Tibial artery (tissue), 4 donors: ENCODE data around the gene S100A6.

Experiments used
- DNase-seq, 2 donors: peaks; one replicate each; pipeline ENCODE4 v3.0.0-alpha.2; 2019
- H3K27ac ChIP-seq, 2 donors: fragments of 200-600 bp; sonication (generic) in 1 of 2; 1 replicate in 1 of 2; 2 replicates in 1 of 2; pipeline ENCODE4 v1.5.1; 2018 to 2019; ENCODE audit warnings: mild to moderate bottlenecking in 1 of 2
- H3K27me3 ChIP-seq, 2 donors: fragments of 200-600 bp; sonication (generic) in 1 of 2; one replicate each; pipeline versions ENCODE4 v1.5.1 to v1.6.0; 2016 to 2019
- H3K36me3 ChIP-seq, 3 donors: fragments of 200-600 bp; sonication (generic) in 2 of 3; one replicate each; pipeline ENCODE4 v1.5.1; 2016 to 2019; ENCODE audit warnings: mild to moderate bottlenecking in 2 of 3
- H3K4me1 ChIP-seq, 4 donors: fragments of 200-600 bp; sonication (generic) in 2 of 4; 1 replicate in 3 of 4; 2 replicates in 1 of 4; pipeline ENCODE4 v1.5.1; 2016 to 2019
- H3K4me3 ChIP-seq, 2 donors: fragments of 200-600 bp; sonication (generic) in 1 of 2; 1 replicate in 1 of 2; 2 replicates in 1 of 2; pipeline ENCODE4 v1.5.1; 2018 to 2019; ENCODE audit warnings: mild to moderate bottlenecking in 2 of 2
- H3K9me3 ChIP-seq, 3 donors: fragments of 200-600 bp; sonication (generic) in 1 of 3; one replicate each; pipeline ENCODE4 v1.5.1; 2016 to 2019
- CTCF ChIP-seq, 2 experiments: fragments of 200-600 bp in 1 of 2; fragments of 450-650 bp in 1 of 2; IDR thresholded peaks; one replicate each; pipeline ENCODE4 v1.5.1; 2017 to 2019; ENCODE audit warnings: antibody characterized with exemption in 2 of 2, mild to moderate bottlenecking in 1 of 2, moderate library complexity in 1 of 2
- intact Hi-C: fragments of 100-400 bp; cut with DNase I; formaldehyde crosslinking; loops from one replicate; pipeline ENCODE4 v1.15.0; 2023; ENCODE audit warnings: low total_unique reads

The S100A6 gene

GRCh38 chr1:153572569-153573015 lies 36.8 kb upstream of the S100A6 start:
- Histone ChIP-seq H3K4me3 (no peak overlapping the region), H3K4me1 (peaks cover 5 to 36% (median 28%) of the 10 kb centered on the region in 4 donors), H3K9me3 (no peaks in the 10 kb centered on the region), H3K27ac (peak overlapping the region; percentile 54 to 65), H3K36me3 (no peaks in the 10 kb centered on the region), H3K27me3 (no peaks in the 10 kb centered on the region)
- peak; percentile 90 to 93 for DNase-seq
- intact Hi-C loops = loop anchor here (2.0 kb wide), 1 partner anchor 44 kb away; the partner anchor contains the start of gene S100A14
- peak; percentile 78 to 90 for TF ChIP-seq CTCF (IDR thresholded peaks at IDR 0.05)

GRCh38 chr1:153571706-153572105 lies 35.9 kb upstream of the S100A6 start:
- H3K27ac ChIP-seq = peak overlapping the region; percentile 54 to 65
- no peak overlapping the region for H3K4me3 ChIP-seq
- H3K9me3 ChIP-seq = no peaks in the 10 kb centered on the region
- peaks cover 5 to 42% (median 32%) of the 10 kb centered on the region in 4 donors for H3K4me1 ChIP-seq
- H3K27me3 ChIP-seq = no peaks in the 10 kb centered on the region
- intact Hi-C loops = loop anchor here (2.0 kb wide), 1 partner anchor 45 kb away; the partner anchor contains the start of gene S100A14
- H3K36me3 ChIP-seq = no peaks in the 10 kb centered on the region
- no peak for TF ChIP-seq CTCF (IDR thresholded peaks at IDR 0.05)
- DNase-seq = no peak

DNA sequence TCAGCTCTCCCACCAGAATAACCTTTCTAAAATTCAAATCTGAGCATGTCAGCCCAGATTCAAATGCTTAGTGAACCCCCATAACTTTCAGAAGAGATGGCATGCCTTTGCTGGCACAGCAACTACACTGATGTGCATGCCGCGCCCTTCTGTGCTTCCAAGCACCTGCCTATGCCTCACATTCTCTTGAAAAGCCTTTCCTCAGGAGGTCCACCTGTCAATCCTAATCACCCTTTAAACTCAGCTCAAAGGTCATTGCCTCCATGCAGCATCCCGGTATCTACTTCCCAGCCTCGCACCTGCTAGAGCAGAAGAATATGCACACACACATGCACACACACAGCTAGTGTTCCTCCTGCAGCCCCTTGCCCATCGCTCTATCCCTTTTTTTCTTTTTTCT lies 35.1 kb upstream of the S100A6 start:
- intact Hi-C loops = no loop called here
- H3K4me1 ChIP-seq = peaks cover 10 to 49% (median 40%) of the 10 kb centered on the region in 4 donors

DNA sequence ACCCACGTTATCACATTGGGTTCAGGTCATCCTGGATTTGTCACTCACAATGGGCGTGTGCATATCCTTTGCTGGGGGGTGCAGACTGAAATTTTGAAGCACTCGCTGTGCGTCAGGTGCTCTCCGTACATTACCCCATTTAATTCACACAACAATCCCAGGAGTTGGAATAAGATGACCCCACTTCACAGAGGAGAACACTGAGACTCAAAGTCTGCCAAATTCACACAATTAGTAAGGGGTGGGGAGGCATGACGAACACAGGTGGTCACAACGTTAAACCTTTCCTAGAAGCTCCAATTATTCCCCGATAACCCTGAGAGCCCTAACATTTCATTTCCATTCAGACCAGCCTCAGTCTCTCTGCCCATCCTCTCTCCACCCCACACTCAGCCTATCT lies 33.7 kb upstream of the S100A6 start:
- Histone ChIP-seq H3K36me3 (no peaks in the 10 kb centered on the region), H3K4me3 (no peak overlapping the region), H3K27ac (no peak overlapping the region), H3K9me3 (no peaks in the 10 kb centered on the region), H3K27me3 (no peaks in the 10 kb centered on the region), H3K4me1 (peaks cover 15 to 61% (median 47%) of the 10 kb centered on the region in 4 donors)
- no peak for TF ChIP-seq CTCF (IDR thresholded peaks at IDR 0.05)
- intact Hi-C loops = loop anchor here (2.0 to 5.0 kb wide), 2 partner anchors 59 to 103 kb away; partner anchors contain the start of gene ILF2
- DNase-seq = no peak

More for the DNA sequence above, 35.1 kb upstream of the S100A6 start:
- Histone ChIP-seq H3K36me3 (no peaks in the 10 kb centered on the region), H3K27ac (no peak overlapping the region), H3K27me3 (no peaks in the 10 kb centered on the region), H3K4me3 (no peak overlapping the region), H3K9me3 (no peaks in the 10 kb centered on the region)
- DNase-seq = no peak
- TF ChIP-seq CTCF (IDR thresholded peaks at IDR 0.05) = no peak

GRCh38 chr1:153568367-153569099 lies 32.7 kb upstream of the S100A6 start:
- no peaks in the 10 kb centered on the region for H3K27me3 ChIP-seq
- peaks cover 15 to 59% (median 47%) of the 10 kb centered on the region in 4 donors for H3K4me1 ChIP-seq
- peak; percentile 98 to 99 for TF ChIP-seq CTCF (IDR thresholded peaks at IDR 0.05)
- intact Hi-C loops = loop anchor here (2.0 to 5.0 kb wide), 2 partner anchors 58 to 104 kb away; partner anchors contain the start of gene ILF2
- H3K9me3 ChIP-seq = no peaks in the 10 kb centered on the region
- DNase-seq = peak; percentile 87 to 93
- peak overlapping the region; percentile 28 to 48 for H3K4me3 ChIP-seq
- peak overlapping the region; percentile 94 to 95 for H3K27ac ChIP-seq
- H3K36me3 ChIP-seq = no peaks in the 10 kb centered on the region
